ENCODE measurements around the gene ASXL3. TPM values are rescaled to one million over a fixed set of nuclear protein-coding genes. Genes with fewer than 3 reads are reported as not detected.

ASXL3 gene
- polyA plus RNA-seq, 1 experiment = not detected

DNA sequence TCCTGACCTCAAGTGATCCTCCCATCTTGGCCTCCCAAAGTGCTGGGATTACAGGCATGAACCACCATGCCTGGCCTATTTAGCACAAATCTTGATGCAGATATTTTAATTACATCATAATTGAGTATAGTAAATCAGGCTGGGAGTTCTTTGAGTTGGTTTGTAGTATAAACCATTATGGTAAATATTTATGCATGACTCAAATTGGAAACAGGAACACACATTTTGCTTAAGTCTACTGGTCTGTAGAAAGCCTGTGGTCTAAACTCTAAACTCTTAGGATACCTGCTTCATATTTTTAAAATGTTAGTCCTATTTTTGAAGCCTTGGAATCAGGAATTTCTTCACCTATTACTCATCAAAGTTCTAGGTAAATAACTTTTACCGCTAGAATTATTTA, 16.8 kb downstream of the ASXL3 start:
- ChIA-PET POLR2A (no interaction called here), CTCF (no interaction called here)
- DNase-seq (ENCODE audit: low read depth) = no peak
- TF ChIP-seq, protein P1, sequence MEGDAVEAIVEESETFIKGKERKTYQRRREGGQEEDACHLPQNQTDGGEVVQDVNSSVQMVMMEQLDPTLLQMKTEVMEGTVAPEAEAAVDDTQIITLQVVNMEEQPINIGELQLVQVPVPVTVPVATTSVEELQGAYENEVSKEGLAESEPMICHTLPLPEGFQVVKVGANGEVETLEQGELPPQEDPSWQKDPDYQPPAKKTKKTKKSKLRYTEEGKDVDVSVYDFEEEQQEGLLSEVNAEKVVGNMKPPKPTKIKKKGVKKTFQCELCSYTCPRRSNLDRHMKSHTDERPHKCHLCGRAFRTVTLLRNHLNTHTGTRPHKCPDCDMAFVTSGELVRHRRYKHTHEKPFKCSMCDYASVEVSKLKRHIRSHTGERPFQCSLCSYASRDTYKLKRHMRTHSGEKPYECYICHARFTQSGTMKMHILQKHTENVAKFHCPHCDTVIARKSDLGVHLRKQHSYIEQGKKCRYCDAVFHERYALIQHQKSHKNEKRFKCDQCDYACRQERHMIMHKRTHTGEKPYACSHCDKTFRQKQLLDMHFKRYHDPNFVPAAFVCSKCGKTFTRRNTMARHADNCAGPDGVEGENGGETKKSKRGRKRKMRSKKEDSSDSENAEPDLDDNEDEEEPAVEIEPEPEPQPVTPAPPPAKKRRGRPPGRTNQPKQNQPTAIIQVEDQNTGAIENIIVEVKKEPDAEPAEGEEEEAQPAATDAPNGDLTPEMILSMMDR (IDR thresholded peaks at IDR 0.05; ENCODE audit: insufficient read depth, low read depth, low read length) = no peak
- no peak overlapping the region for H3K4me3 ChIP-seq (ENCODE audit: low read depth, low read length)
- no peaks in the 10 kb centered on the region for H3K36me3 ChIP-seq (ENCODE audit: control insufficient read depth, insufficient read depth, low read length)
- no peaks in the 10 kb centered on the region for H3K27me3 ChIP-seq (ENCODE audit: control insufficient read depth, insufficient read depth, low read length)

DNA sequence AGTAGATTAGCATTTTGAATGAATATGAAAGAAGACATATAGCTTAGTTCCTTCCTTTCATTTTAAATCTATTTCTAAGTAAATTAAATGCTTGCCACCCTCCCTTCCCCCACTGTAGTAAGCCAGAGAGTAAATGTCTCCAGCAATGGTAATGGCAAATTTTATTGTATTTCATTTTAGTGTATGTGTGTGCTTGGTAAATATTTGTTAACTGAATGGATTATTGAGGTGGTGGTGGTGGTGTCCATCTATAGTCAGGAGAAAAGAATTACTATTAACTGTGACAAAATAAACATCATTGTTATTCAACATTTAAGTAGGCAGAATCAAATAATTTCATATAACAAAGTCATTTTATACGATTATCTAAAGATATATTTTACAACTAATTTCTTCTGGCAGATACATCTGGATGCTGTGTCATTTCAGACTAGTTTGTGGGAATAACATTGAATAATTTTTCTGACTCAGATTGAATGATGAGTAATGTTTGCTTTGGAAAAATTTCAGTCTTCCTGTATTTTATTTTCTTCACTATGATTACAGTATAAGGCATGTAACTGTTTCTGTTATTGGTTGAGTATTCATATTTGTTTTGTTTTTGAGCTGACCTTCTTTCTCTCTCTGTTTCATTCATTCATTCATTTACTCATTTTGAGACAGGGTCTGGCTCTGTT, 18.3 kb downstream of the ASXL3 start:
- no peaks in the 10 kb centered on the region for H3K36me3 ChIP-seq (ENCODE audit: control insufficient read depth, insufficient read depth, low read length)
- no peak for DNase-seq (ENCODE audit: low read depth)
- H3K4me3 ChIP-seq (ENCODE audit: low read depth, low read length) = no peak overlapping the region
- H3K27me3 ChIP-seq (ENCODE audit: control insufficient read depth, insufficient read depth, low read length) = no peaks in the 10 kb centered on the region
- CTCF ChIA-PET = interaction anchor here (0.6 kb wide), 1 partner anchor 158 kb away, joined by 4 read pairs; no protein-coding TSS in a partner anchor
- TF ChIP-seq, protein P1 (IDR thresholded peaks at IDR 0.05; ENCODE audit: insufficient read depth, low read depth, low read length) = no peak
- POLR2A ChIA-PET = no interaction called here

DNA sequence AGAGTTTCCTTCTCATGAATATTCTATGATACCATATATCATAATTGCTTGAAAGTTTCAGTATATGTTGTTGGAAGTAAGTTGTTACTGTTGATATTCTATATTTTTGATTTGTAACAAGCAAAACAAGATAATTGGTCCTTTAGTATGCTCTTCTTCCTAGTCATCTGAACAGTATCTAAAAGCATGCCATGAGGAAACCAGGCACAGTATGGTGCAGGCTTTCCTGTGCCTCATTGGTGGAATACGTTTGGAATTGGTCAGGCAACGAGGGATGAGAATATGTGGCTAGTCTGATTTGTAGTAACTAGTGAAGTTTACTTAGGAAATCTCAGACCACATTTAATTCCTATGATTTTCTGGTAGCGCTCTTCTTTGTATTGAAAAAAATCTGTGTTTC, 22.8 kb downstream of the ASXL3 start:
- POLR2A ChIA-PET = no interaction called here
- Histone ChIP-seq H3K36me3 (ENCODE audit: control insufficient read depth, insufficient read depth, low read length) (no peaks in the 10 kb centered on the region), H3K27me3 (ENCODE audit: control insufficient read depth, insufficient read depth, low read length) (no peaks in the 10 kb centered on the region), H3K4me3 (ENCODE audit: low read depth, low read length) (no peak overlapping the region)
- DNase-seq (ENCODE audit: low read depth) = no peak
- TF ChIP-seq, protein P1 (IDR thresholded peaks at IDR 0.05; ENCODE audit: insufficient read depth, low read depth, low read length) = no peak
- CTCF ChIA-PET = no interaction called here

GRCh38 chr18:33603454-33603853, 25.4 kb downstream of the ASXL3 start:
- H3K4me3 ChIP-seq (ENCODE audit: low read depth, low read length) = no peak overlapping the region
- no peaks in the 10 kb centered on the region for H3K36me3 ChIP-seq (ENCODE audit: control insufficient read depth, insufficient read depth, low read length)
- H3K27me3 ChIP-seq (ENCODE audit: control insufficient read depth, insufficient read depth, low read length) = no peaks in the 10 kb centered on the region
- ChIA-PET CTCF (no interaction called here), POLR2A (no interaction called here)
- no peak for DNase-seq (ENCODE audit: low read depth)
- TF ChIP-seq, protein P1 (IDR thresholded peaks at IDR 0.05; ENCODE audit: insufficient read depth, low read depth, low read length) = no peak

- no peak overlapping the region for H3K4me3 ChIP-seq (ENCODE audit: low read depth, low read length)
- no peaks in the 10 kb centered on the region for H3K27me3 ChIP-seq (ENCODE audit: control insufficient read depth, insufficient read depth, low read length)
- POLR2A ChIA-PET = no interaction called here
- no peaks in the 10 kb centered on the region for H3K36me3 ChIP-seq (ENCODE audit: control insufficient read depth, insufficient read depth, low read length)
- TF ChIP-seq, protein P1 (IDR thresholded peaks at IDR 0.05; ENCODE audit: insufficient read depth, low read depth, low read length) = no peak
- CTCF ChIA-PET = no interaction called here
- DNase-seq (ENCODE audit: low read depth) = no peak
Observed at GRCh38 chr18:33605250-33605649, 27.2 kb downstream of the ASXL3 start.

Measured in BJ (cell line).